Calu3 (cell line): ENCODE measurements around the gene MIGA2. TPM values are rescaled to one million over a fixed set of nuclear protein-coding genes. Genes with fewer than 3 reads are reported as not detected.

ENCODE experiments used
- BruUV-seq: library from RNA; stranded (reverse); fragments of 400-500 nt; replicated peaks from 2 replicates; lab custom pipeline; 2021; lab: Mats Ljungman, UMichigan
- CTCF ChIA-PET: fragments of 300-600 bp; sonication (Branson Sonifier 250); formaldehyde crosslinking; loops from one replicate; lab custom pipeline; 2022; ENCODE audit warnings: antibody characterized with exemption; lab: Charles Lee
- DNase-seq: peaks from one replicate; pipeline ENCODE4 v3.0.0; 2022
- H3K27ac Mint-ChIP-seq: one replicate; pipeline ENCODE4 v1.8.0; 2022; ENCODE audit warnings: mixed read lengths; ENCODE audit not compliant: unreplicated experiment
- H3K27me3 Mint-ChIP-seq: one replicate; pipeline ENCODE4 v1.8.0; 2022; ENCODE audit warnings: mixed read lengths; ENCODE audit not compliant: unreplicated experiment
- H3K36me3 Mint-ChIP-seq: one replicate; pipeline ENCODE4 v1.8.0; 2022; ENCODE audit warnings: mild to moderate bottlenecking, moderate library complexity, mixed read lengths; ENCODE audit not compliant: insufficient read depth, unreplicated experiment
- H3K4me1 Mint-ChIP-seq: one replicate; pipeline ENCODE4 v1.8.0; 2022; ENCODE audit warnings: mild to moderate bottlenecking, low read depth, mixed read lengths; ENCODE audit not compliant: unreplicated experiment
- H3K4me3 Mint-ChIP-seq: one replicate; pipeline ENCODE4 v1.8.0; 2022; ENCODE audit warnings: mild to moderate bottlenecking, low read depth, moderate library complexity, mixed read lengths; ENCODE audit not compliant: unreplicated experiment
- H3K9me3 Mint-ChIP-seq: one replicate; pipeline ENCODE4 v1.8.0; 2022; ENCODE audit warnings: low read depth, mixed read lengths; ENCODE audit not compliant: unreplicated experiment
- CTCF ChIP-seq: fragments of 200-600 bp; IDR thresholded peaks from one replicate; pipeline ENCODE4 v1.8.0; 2022; ENCODE audit warnings: antibody characterized with exemption; ENCODE audit not compliant: unreplicated experiment
- intact Hi-C: fragments of 100-400 bp; cut with micrococcal nuclease; formaldehyde crosslinking; loops from one replicate; pipeline ENCODE4 v1.10.0; 2022; ENCODE audit not compliant: unreplicated experiment
- total RNA-seq: library from RNA; stranded (reverse); gene quantifications from 2 replicates; pipeline ENCODE4 v1.2.3, GENCODE V29; 2022

Gene MIGA2
- total RNA-seq, 1 experiment from 2014 or later = 17.8 TPM

GRCh38 chr9:129053020-129053419 lies 16.6 kb downstream of the MIGA2 start:
- Mint-ChIP-seq H3K4me1 (no peaks in the 10 kb centered on the region), H3K27ac (peak overlapping the region; percentile 94), H3K4me3 (peak overlapping the region; percentile 26), H3K9me3 (no peaks in the 10 kb centered on the region), H3K27me3 (no peaks in the 10 kb centered on the region), H3K36me3 (peaks cover 6% of the 10 kb centered on the region)
- no TSS peak for BruUV-seq
- DNase-seq = no peak
- no peak for TF ChIP-seq CTCF
- CTCF ChIA-PET = interaction anchor here (0.9 to 1.0 kb wide), 2 partner anchors 17 to 25 kb away, joined by 4 to 5 read pairs; partner anchors contain the start of genes MIGA2 and SH3GLB2
- intact Hi-C loops = no loop called here

DNA sequence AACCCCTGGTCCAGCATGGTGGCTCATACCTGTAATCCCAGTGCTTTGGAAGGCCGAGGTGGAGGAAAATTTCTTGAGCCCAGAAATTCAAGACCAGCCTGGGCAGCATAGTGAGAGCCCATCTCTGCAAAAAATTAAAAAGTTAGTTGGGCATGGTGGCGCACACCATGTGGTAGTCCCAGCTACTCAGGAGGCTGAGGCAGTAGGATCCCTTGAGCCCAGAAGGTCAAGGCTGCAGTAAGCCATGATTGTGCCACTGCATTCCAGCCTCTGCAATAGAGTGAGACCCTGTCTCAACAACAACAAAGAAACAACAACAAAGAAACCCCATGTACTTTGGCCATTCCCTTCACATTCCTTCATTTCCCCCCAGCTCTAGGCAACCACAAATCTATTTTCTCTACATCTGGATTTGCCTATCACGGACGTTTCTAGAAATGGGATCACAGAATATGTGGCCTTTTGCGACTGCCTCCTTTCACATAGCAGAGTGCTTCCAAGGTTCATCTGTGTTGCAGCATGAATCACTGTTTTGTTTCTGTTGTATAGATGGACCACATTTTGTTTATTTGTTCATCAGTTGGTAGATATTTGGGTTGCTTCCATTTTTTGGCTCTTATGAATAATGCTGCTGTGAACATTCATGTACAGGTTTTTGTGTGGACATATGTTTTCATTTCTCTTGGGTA lies 17.9 kb downstream of the MIGA2 start:
- no peak for TF ChIP-seq CTCF
- TSS peak; percentile 26 for BruUV-seq
- Mint-ChIP-seq H3K4me1 (no peaks in the 10 kb centered on the region), H3K9me3 (no peaks in the 10 kb centered on the region), H3K4me3 (no peak overlapping the region), H3K27ac (no peak overlapping the region), H3K27me3 (no peaks in the 10 kb centered on the region), H3K36me3 (peaks cover 9% of the 10 kb centered on the region)
- CTCF ChIA-PET = no interaction called here
- no peak for DNase-seq
- intact Hi-C loops = no loop called here

DNA sequence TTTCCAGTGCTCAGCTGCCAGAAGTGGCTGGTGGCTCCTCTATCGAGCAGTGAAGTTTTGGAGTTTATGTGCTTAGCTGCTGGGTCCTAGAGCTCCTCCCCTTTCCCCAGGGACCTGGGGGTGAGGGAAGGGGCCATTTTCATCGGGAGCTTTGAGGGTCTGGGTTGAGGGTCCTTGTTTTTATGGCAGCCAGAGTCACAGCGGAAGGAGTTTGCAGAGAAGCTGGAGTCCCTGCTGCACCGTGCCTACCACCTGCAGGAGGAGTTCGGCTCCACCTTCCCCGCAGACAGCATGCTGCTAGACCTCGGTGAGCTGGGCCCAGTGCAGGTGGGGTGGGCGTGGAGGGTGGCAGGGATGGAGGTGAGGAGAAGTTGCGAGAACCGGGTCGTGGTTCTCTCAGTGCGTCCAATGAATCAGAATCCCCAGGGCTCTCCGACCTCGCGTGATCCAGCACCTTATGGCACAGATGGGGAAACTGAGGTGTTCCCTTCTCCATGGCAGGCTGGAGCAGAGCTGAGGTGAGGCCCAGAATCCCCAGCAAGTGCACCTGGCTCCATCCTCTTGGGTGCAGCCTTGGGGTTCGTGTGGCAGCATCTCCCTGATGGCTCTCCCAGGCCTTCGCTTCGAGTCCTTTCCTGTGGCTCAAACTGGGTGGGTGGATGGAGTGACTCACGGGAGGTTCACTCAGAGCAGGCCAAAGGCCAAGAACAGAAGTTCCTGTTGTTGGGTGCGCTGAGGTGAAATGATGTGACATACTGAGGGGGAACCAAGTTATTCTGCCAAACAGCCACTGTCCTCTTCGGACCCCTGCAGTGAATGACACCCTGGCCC lies 22.8 kb downstream of the MIGA2 start:
- H3K9me3 Mint-ChIP-seq = no peaks in the 10 kb centered on the region
- DNase-seq = no peak
- H3K36me3 Mint-ChIP-seq = peaks cover 4% of the 10 kb centered on the region
- CTCF ChIA-PET = no interaction called here
- no peaks in the 10 kb centered on the region for H3K27me3 Mint-ChIP-seq
- no peak overlapping the region for H3K27ac Mint-ChIP-seq
- no peak for TF ChIP-seq CTCF
- BruUV-seq = no TSS peak
- H3K4me1 Mint-ChIP-seq = no peaks in the 10 kb centered on the region
- no peak overlapping the region for H3K4me3 Mint-ChIP-seq
- intact Hi-C loops = no loop called here

GRCh38 chr9:129059796-129060785 lies 23.7 kb downstream of the MIGA2 start:
- no peak overlapping the region for H3K4me3 Mint-ChIP-seq
- no peaks in the 10 kb centered on the region for H3K27me3 Mint-ChIP-seq
- intact Hi-C loops = no loop called here
- no TSS peak for BruUV-seq
- CTCF ChIA-PET = no interaction called here
- no peaks in the 10 kb centered on the region for H3K4me1 Mint-ChIP-seq
- peaks cover 4% of the 10 kb centered on the region for H3K36me3 Mint-ChIP-seq
- no peak for TF ChIP-seq CTCF
- H3K9me3 Mint-ChIP-seq = no peaks in the 10 kb centered on the region
- H3K27ac Mint-ChIP-seq = no peak overlapping the region
- DNase-seq = no peak
